Activated B cell treated with CpG ODN at 0.5 μM for 24 hours (primary cell): ENCODE measurements around the gene TSPAN15. TPM values are rescaled to one million over a fixed set of nuclear protein-coding genes. Genes with fewer than 3 reads are reported as not detected.

Experiments
- ATAC-seq: fragments of 200-7000 bp; cut with Tn5 transposase; one replicate; pipeline ENCODE4 v1.10.0; 2021; ENCODE audit warnings: low read depth, mild to moderate bottlenecking, moderate library complexity
- CTCF ChIA-PET: fragments of 350-600 bp; sonication (Branson Sonifier 250); formaldehyde crosslinking; loops from one replicate; lab custom pipeline; 2021; ENCODE audit warnings: antibody characterized with exemption; lab: Charles Lee
- POLR2A ChIA-PET: fragments of 350-600 bp; sonication (Branson Sonifier 250); formaldehyde crosslinking; loops from one replicate; lab custom pipeline; 2021; ENCODE audit warnings: antibody characterized with exemption; lab: Charles Lee
- DNase-seq: peaks from one replicate; pipeline ENCODE4 v3.0.0; 2022
- H3K27ac Mint-ChIP-seq: one replicate; pipeline ENCODE4 v1.8.0; 2020; ENCODE audit warnings: mixed read lengths
- H3K27me3 Mint-ChIP-seq: one replicate; pipeline ENCODE4 v1.8.0; 2021; ENCODE audit warnings: mixed read lengths
- H3K36me3 Mint-ChIP-seq: one replicate; pipeline ENCODE4 v1.8.0; 2021; ENCODE audit warnings: low read depth, mixed read lengths
- H3K4me1 Mint-ChIP-seq: one replicate; pipeline ENCODE4 v1.8.0; 2021; ENCODE audit warnings: mixed read lengths
- H3K4me3 Mint-ChIP-seq: one replicate; pipeline ENCODE4 v1.8.0; 2020; ENCODE audit warnings: mild to moderate bottlenecking, mixed read lengths
- H3K9me3 Mint-ChIP-seq: one replicate; pipeline ENCODE4 v1.8.0; 2020; ENCODE audit warnings: mixed read lengths
- CTCF ChIP-seq: fragments of 200-600 bp; IDR thresholded peaks from one replicate; pipeline ENCODE4 v1.8.0; 2022; ENCODE audit warnings: antibody characterized with exemption, mild to moderate bottlenecking
- intact Hi-C: fragments of 100-400 bp; cut with micrococcal nuclease; formaldehyde crosslinking; loops from one replicate; pipeline ENCODE4 v1.15.1; 2024
- total RNA-seq: library from RNA; stranded (reverse); gene quantifications from 2 replicates; pipeline ENCODE4 v1.2.3, GENCODE V29; 2022

TSPAN15 gene
- total RNA-seq, result 0.35 TPM in 1 of 2 replicates, not detected in the other

- no peaks in the 10 kb centered on the region for H3K9me3 Mint-ChIP-seq
- H3K4me1 Mint-ChIP-seq, result peaks cover 14% of the 10 kb centered on the region
- intact Hi-C loops, result loop anchor here (1.0 kb wide), 1 partner anchor 42 kb away; no protein-coding TSS in a partner anchor
- DNase-seq (peak; percentile 40), ATAC-seq (peak; percentile 93)
- H3K27me3 Mint-ChIP-seq, result peaks cover 25% of the 10 kb centered on the region
- POLR2A ChIA-PET, result no interaction called here
- no peak for TF ChIP-seq CTCF
- H3K36me3 Mint-ChIP-seq, result no peaks in the 10 kb centered on the region
- H3K27ac Mint-ChIP-seq, result no peak within 1 kb of the TSS
- peak within 1 kb of the TSS; percentile 83 for H3K4me3 Mint-ChIP-seq
- CTCF ChIA-PET, result no interaction called here
Measured at GRCh38 chr10:69451209-69451783, at the start of gene TSPAN15. TSPAN15 (plus strand) TSS chr10:69451465; CDS start chr10:69451595, 130 bp downstream.

- intact Hi-C loops, result no loop called here
- no peaks in the 10 kb centered on the region for H3K9me3 Mint-ChIP-seq
- H3K36me3 Mint-ChIP-seq, result peaks cover 48% of the 10 kb centered on the region
- no peaks in the 10 kb centered on the region for H3K4me1 Mint-ChIP-seq
- ChIA-PET CTCF (no interaction called here), POLR2A (no interaction called here)
- no peaks in the 10 kb centered on the region for H3K27me3 Mint-ChIP-seq
- H3K27ac Mint-ChIP-seq, result no peak overlapping the region
- DNase-seq, result no peak
- no peak for ATAC-seq
- H3K4me3 Mint-ChIP-seq, result no peak overlapping the region
- TF ChIP-seq CTCF, result no peak
Measured at GRCh38 chr10:69402386-69402785, 48.9 kb upstream of the TSPAN15 start.

- POLR2A ChIA-PET, result no interaction called here
- Mint-ChIP-seq H3K4me1 (peaks cover 4% of the 10 kb centered on the region), H3K36me3 (peaks cover 47% of the 10 kb centered on the region), H3K27me3 (no peaks in the 10 kb centered on the region), H3K4me3 (no peak overlapping the region), H3K27ac (no peak overlapping the region), H3K9me3 (no peaks in the 10 kb centered on the region)
- no peak for DNase-seq
- CTCF ChIA-PET, result interaction anchor here (1.0 to 1.3 kb wide), 2 partner anchors 10 to 12 kb away, joined by 3 to 4 read pairs; no protein-coding TSS in a partner anchor
- TF ChIP-seq CTCF, result no peak
- no peak for ATAC-seq
- intact Hi-C loops, result no loop called here
Measured at GRCh38 chr10:69403066-69403465, 48.2 kb upstream of the TSPAN15 start.

- intact Hi-C loops, result no loop called here
- Mint-ChIP-seq H3K4me1 (peaks cover 8% of the 10 kb centered on the region), H3K27ac (no peak overlapping the region), H3K9me3 (no peaks in the 10 kb centered on the region), H3K36me3 (peaks cover 45% of the 10 kb centered on the region), H3K4me3 (no peak overlapping the region), H3K27me3 (no peaks in the 10 kb centered on the region)
- ATAC-seq (no peak), DNase-seq (no peak)
- POLR2A ChIA-PET, result no interaction called here
- TF ChIP-seq CTCF, result no peak
- CTCF ChIA-PET, result interaction anchor here (1.0 to 1.3 kb wide), 2 partner anchors 11 to 13 kb away, joined by 3 to 4 read pairs; no protein-coding TSS in a partner anchor
Measured at GRCh38 chr10:69403519-69403918, 47.7 kb upstream of the TSPAN15 start.

GRCh38 chr10:69404786-69405185 lies 46.5 kb upstream of the TSPAN15 start:
- Mint-ChIP-seq H3K36me3 (peaks cover 32% of the 10 kb centered on the region), H3K9me3 (no peaks in the 10 kb centered on the region), H3K4me3 (no peak overlapping the region), H3K27ac (no peak overlapping the region), H3K27me3 (no peaks in the 10 kb centered on the region), H3K4me1 (peaks cover 15% of the 10 kb centered on the region)
- no peak for TF ChIP-seq CTCF
- ChIA-PET POLR2A (no interaction called here), CTCF (interaction anchor here (4.2 kb wide), 1 partner anchor 12 kb away, joined by 15 read pairs; no protein-coding TSS in a partner anchor)
- ATAC-seq, result no peak
- intact Hi-C loops, result loop anchor here (5.0 kb wide), 2 partner anchors 828 to 877 kb away; partner anchors contain the start of genes PPA1 and SLC25A16
- no peak for DNase-seq
